C4-2B (cell line): ENCODE data around the gene HES7.

ENCODE experiments used
- CTCF ChIP-seq: fragments of 450-650 bp; conservative IDR thresholded peaks from 2 replicates; pipeline ENCODE4 v1.5.1; 2017; ENCODE audit warnings: mild to moderate bottlenecking
- ZFX ChIP-seq: fragments of 450-650 bp; IDR thresholded peaks from 2 replicates; pipeline ENCODE4 v1.6.1; 2017

- no peak for TF ChIP-seq CTCF
- TF ChIP-seq ZFX, result no peak
Observed at GRCh38 chr17:8121407-8121680, 2.6 kb downstream of the HES7 start.
